PC-3 (cell line): Measurements from ENCODE around the gene GRXCR1.

ENCODE experiments used
- CTCF ChIP-seq: fragments of 300-600 bp; sonication (generic); conservative IDR thresholded peaks from 2 replicates; pipeline ENCODE4 v1.5.1; 2017; ENCODE audit warnings: antibody characterized with exemption, low read depth, mild to moderate bottlenecking, low read length
- EZH2 ChIP-seq: fragments of 300-600 bp; sonication (generic); IDR thresholded peaks from one replicate; pipeline ENCODE4 v1.6.1; 2017; ENCODE audit warnings: antibody characterized with exemption, mild to moderate bottlenecking, low read length; ENCODE audit not compliant: unreplicated experiment
- EZH2phosphoT487 ChIP-seq: fragments of 300-600 bp; sonication (generic); IDR thresholded peaks from 2 replicates; pipeline ENCODE4 v1.6.1; 2018; ENCODE audit warnings: mild to moderate bottlenecking, antibody characterized with exemption, low read length, borderline replicate concordance

- TF ChIP-seq CTCF = no peak
- TF ChIP-seq EZH2phosphoT487 = no peak
- no peak for TF ChIP-seq EZH2
These were observed 154.5 kb downstream of the GRXCR1 start for GRCh38 chr4:43047058-43047457.
